GM12864 (cell line): Measurements from ENCODE around the gene MYNN.

ENCODE experiments used
- DNase-seq: peaks from one replicate; pipeline ENCODE4 v3.0.0-alpha.2; 2011; ENCODE audit warnings: low read depth
- H3K4me3 ChIP-seq: 2 replicates; pipeline ENCODE4 v1.5.1; 2011; ENCODE audit warnings: mild to moderate bottlenecking, low read depth, low read length, control low read depth
- TF ChIP-seq, protein P1 (sequence below): IDR thresholded peaks from 2 replicates; pipeline ENCODE4 v1.5.1; 2011; ENCODE audit warnings: low read depth, mild to moderate bottlenecking, moderate library complexity, low read length, control low read depth, inconsistent platforms; ENCODE audit errors: missing control alignments

Gene MYNN

DNA sequence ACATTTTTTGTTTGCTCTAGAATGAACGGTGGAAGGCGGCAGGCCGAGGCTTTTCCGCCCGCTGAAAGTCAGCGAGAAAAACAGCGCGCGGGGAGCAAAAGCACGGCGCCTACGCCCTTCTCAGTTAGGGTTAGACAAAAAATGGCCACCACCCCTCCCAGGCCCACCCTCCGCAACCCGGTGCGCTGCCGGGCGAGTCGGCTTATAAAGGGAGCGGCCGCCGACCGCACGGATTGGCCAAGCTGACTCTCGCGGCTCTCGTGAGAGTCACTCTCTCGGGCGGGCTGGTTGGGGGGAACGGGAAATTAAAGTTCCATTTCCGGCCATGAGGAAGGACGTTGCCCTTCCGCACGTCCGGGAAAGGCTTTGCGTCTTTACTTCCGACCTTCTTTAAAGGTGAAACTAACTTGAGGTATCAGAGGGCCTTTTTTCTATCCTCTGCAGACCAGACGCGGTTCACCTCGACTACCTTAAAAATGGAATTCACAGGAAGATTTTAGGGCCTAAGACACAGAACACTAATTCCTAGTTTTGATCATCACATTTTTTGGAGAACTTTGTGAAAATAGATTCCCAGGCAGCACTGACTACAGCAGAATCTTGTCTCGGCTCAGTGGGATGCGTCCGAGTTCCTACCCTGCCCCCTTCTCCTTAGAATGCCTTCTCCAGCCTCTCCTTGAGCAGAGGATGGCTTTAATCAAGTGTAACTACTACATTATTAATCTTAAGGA, 8.1 kb upstream of the MYNN start, which contains the start of gene TERC:
Gene TERC (minus strand): TSS at position 179 of the 731 bp plus-strand sequence.
- TF ChIP-seq, protein P1, sequence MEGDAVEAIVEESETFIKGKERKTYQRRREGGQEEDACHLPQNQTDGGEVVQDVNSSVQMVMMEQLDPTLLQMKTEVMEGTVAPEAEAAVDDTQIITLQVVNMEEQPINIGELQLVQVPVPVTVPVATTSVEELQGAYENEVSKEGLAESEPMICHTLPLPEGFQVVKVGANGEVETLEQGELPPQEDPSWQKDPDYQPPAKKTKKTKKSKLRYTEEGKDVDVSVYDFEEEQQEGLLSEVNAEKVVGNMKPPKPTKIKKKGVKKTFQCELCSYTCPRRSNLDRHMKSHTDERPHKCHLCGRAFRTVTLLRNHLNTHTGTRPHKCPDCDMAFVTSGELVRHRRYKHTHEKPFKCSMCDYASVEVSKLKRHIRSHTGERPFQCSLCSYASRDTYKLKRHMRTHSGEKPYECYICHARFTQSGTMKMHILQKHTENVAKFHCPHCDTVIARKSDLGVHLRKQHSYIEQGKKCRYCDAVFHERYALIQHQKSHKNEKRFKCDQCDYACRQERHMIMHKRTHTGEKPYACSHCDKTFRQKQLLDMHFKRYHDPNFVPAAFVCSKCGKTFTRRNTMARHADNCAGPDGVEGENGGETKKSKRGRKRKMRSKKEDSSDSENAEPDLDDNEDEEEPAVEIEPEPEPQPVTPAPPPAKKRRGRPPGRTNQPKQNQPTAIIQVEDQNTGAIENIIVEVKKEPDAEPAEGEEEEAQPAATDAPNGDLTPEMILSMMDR = no peak
- peak; percentile 82 for DNase-seq
- H3K4me3 ChIP-seq = peak within 1 kb of the TSS; percentile 73

GRCh38 chr3:169769287-169770181, 3.7 kb upstream of the MYNN start, which contains the start of gene ACTRT3:
ACTRT3 (minus strand) TSS chr3:169769561; CDS start chr3:169769520, 41 bp downstream.
- DNase-seq = no peak
- TF ChIP-seq, protein P1 = no peak
- peak within 1 kb of the TSS; percentile 63 for H3K4me3 ChIP-seq

GRCh38 chr3:169771497-169772304, 1.5 kb upstream of the MYNN start:
- no peak for DNase-seq
- TF ChIP-seq, protein P1 = no peak
- peak overlapping the region; percentile 76 for H3K4me3 ChIP-seq

GRCh38 chr3:169772305-169772896, 795 bp upstream of the MYNN start:
- DNase-seq = no peak
- peak overlapping the region; percentile 76 for H3K4me3 ChIP-seq
- TF ChIP-seq, protein P1 = no peak

DNA sequence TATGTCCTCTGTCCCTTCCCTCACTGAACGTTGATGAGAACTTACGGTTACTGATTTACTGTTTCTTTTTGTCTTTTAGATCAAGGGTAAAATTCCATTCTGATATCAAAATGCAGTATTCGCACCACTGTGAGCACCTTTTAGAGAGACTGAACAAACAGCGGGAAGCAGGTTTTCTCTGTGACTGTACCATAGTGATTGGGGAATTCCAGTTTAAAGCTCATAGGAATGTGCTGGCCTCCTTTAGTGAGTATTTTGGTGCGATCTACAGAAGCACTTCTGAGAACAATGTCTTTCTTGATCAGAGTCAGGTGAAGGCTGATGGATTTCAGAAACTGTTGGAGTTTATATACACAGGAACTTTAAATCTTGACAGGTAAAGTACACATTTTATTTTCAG, 990 bp downstream of the MYNN start:
- H3K4me3 ChIP-seq = peak overlapping the region; percentile 76
- TF ChIP-seq, protein P1 = no peak
- no peak for DNase-seq

DNA sequence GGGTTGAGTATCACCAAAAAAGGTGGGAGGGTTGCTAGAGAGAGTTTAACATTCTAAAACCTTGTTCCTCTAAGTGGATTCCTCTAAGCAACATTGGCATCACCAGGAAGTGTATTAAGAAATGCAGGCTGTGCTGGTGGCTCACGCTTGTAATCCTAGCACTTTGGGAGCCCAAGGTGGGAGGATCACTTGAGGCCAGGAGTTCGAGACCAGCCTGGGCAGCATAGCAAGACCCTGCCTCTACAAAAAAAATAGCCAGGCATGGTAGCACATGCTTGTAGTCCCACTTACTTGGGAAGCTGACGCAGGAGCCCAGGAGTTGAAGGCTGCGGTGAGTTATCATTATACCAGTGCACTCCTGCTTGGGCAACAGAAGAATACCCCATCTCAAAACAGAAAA, 4.6 kb downstream of the MYNN start:
- H3K4me3 ChIP-seq = no peak overlapping the region

More for the DNA sequence above, 4.6 kb downstream of the MYNN start:
- no peak for DNase-seq
- TF ChIP-seq, protein P1 = no peak
